Measurements from ENCODE around the gene GSTT2.

DNA sequence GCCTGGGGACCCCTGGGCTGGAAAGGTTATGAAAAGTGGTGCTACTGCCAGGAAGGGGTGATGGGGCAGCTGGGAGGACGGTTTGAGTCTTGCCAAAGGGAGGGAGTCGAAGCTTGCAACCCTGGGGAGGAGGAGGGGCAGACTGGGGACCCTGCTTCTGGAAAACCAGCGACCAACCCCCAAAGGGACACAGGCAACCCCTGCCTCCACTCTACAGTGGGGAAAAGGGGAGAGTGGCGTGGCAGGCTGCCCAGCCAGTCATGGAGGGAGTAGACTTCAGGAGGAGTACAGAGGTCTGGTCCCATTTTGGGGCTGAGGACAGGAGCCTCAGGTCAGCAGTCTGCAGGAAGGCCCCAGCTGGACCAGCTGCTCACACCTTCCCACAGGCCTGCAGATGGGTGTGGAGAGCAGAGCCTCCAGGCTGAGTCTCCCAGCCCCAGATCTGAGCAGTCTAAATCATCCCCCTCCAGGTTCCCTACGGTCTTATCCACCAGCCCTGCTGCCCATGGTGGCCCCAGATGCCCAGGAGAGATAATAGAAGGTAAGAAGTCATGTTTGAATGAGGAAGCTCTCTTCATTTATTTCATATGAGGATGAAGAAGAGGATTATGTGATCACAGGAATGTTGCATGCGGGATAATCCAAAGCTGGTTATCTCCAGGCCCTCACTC lies 9.0 kb upstream of the GSTT2 start:
- TF ChIP-seq CTCF (IDR thresholded peaks at IDR 0.05; ENCODE audit: low read depth, low read length, missing input control) (no peak), GABPA (IDR thresholded peaks at IDR 0.05 in 1 of 2, conservative IDR thresholded peaks at IDR 0.05 in 1 of 2) (no peak), ZBTB33 (IDR thresholded peaks at IDR 0.05) (no peak), YY1 (IDR thresholded peaks at IDR 0.05) (no peak), FOXA1 (IDR thresholded peaks at IDR 0.05) (no peak), REST (IDR thresholded peaks at IDR 0.05) (no peak), RXRA (IDR thresholded peaks at IDR 0.05) (peak in 1 of 2 donors; percentile 5), JUND (IDR thresholded peaks at IDR 0.05) (peak in 1 of 2 donors; percentile 11)

Measured in liver (tissue), 3 donors.